A549 (cell line): ENCODE measurements around the gene APEX1. TPM values are rescaled to one million over a fixed set of nuclear protein-coding genes. Genes with fewer than 3 reads are reported as not detected.

Source experiments
- ATAC-seq, 2 experiments: fragments of 200-7000 bp in 1 of 2; fragments of >200 bp in 1 of 2; cut with Nextera tagmentation in 1 of 2; cut with Tn5 transposase in 1 of 2; 3 replicates each; pipeline versions ENCODE4 v1.8.0 to v1.9.1; 2018 to 2020; ENCODE audit warnings: mild to moderate bottlenecking in 1 of 2, moderate library complexity in 1 of 2
- CTCF ChIA-PET: fragments of 300-600 bp; sonication (Branson Sonifier 250); formaldehyde crosslinking; extraction: SDS; loops from one replicate; lab custom pipeline; 2021; ENCODE audit warnings: antibody characterized with exemption, inconsistent platforms; lab: Yijun Ruan, JAX
- POLR2A ChIA-PET: fragments of 350-600 bp; formaldehyde crosslinking; extraction: SDS; loops from one replicate; lab custom pipeline; 2021; ENCODE audit warnings: antibody characterized with exemption, inconsistent platforms; lab: Yijun Ruan, JAX
- DNase-seq, 2 experiments: peaks; one replicate each; pipeline versions ENCODE4 v3.0.0 to v3.0.0-alpha.2; 2011 to 2016; ENCODE audit warnings: low read depth in 1 of 2, low spot score in 1 of 2
- FAIRE-seq: peaks from 2 replicates; lab custom pipeline; 2011; peaks lifted over from hg19 to GRCh38; lab: Jason Lieb, UNC
- H3K27ac ChIP-seq, 2 experiments: fragments of >200 bp; sonication (Bioruptor Twin); formaldehyde crosslinking; 3 replicates each; pipeline ENCODE4 v1.5.1; 2016 to 2017
- H3K4me1 ChIP-seq: fragments of >200 bp; sonication (Bioruptor Twin); formaldehyde crosslinking; 3 replicates; pipeline ENCODE4 v1.6.1; 2016
- H3K4me2 ChIP-seq: fragments of >200 bp; sonication (Bioruptor Twin); formaldehyde crosslinking; 3 replicates; pipeline ENCODE4 v1.6.1; 2016
- H3K4me3 ChIP-seq: fragments of >200 bp; sonication (Bioruptor Twin); formaldehyde crosslinking; 3 replicates; pipeline ENCODE4 v1.5.1; 2016
- H3K9me3 ChIP-seq: fragments of >200 bp; sonication (Bioruptor Twin); formaldehyde crosslinking; 3 replicates; pipeline ENCODE4 v1.6.1; 2016
- CEBPB ChIP-seq, 2 experiments: fragments of >200 bp in 1 of 2; sonication (Bioruptor Twin) in 1 of 2; formaldehyde crosslinking in 1 of 2; IDR thresholded peaks; 2 replicates each; pipeline ENCODE4 v1.6.1; 2012 to 2016
- EHMT2 ChIP-seq: fragments of 200-600 bp; sonication (generic); IDR thresholded peaks from 2 replicates; pipeline ENCODE4 v1.6.1; 2016; ENCODE audit warnings: antibody characterized with exemption, low read depth, mild to moderate bottlenecking, moderate library complexity
- EP300 ChIP-seq, 2 experiments: fragments of >200 bp; sonication (Bioruptor Twin); formaldehyde crosslinking; IDR thresholded peaks; 2 replicates in 1 of 2; 3 replicates in 1 of 2; pipeline ENCODE4 v1.6.1; 2016 to 2017
- HDAC2 ChIP-seq: fragments of 200-600 bp; sonication (generic); IDR thresholded peaks from 2 replicates; pipeline ENCODE4 v1.6.1; 2016
- HOXA7 ChIP-seq: fragments of 250-450 bp; sonication (Bioruptor Pico); IDR thresholded peaks from 2 replicates; pipeline ENCODE4 v1.5.0; 2020; ENCODE audit warnings: mild to moderate bottlenecking, moderate library complexity
- HOXB5 ChIP-seq: fragments of 250-450 bp; sonication (Bioruptor Pico); IDR thresholded peaks from 2 replicates; pipeline ENCODE4 v1.5.0; 2020; ENCODE audit warnings: mild to moderate bottlenecking, moderate library complexity
- KDM5A ChIP-seq: fragments of 200-600 bp; sonication (generic); IDR thresholded peaks from 2 replicates; pipeline ENCODE4 v1.6.1; 2016; ENCODE audit warnings: antibody characterized with exemption, mild to moderate bottlenecking
- RAD21 ChIP-seq, 2 experiments: fragments of >200 bp in 1 of 2; sonication (Bioruptor Twin) in 1 of 2; formaldehyde crosslinking in 1 of 2; IDR thresholded peaks in 1 of 2; conservative IDR thresholded peaks in 1 of 2; 2 replicates in 1 of 2; 3 replicates in 1 of 2; pipeline ENCODE4 v1.6.1; 2012 to 2018; ENCODE audit warnings: inconsistent platforms in 1 of 2
- SMC3 ChIP-seq: fragments of >200 bp; sonication (Bioruptor Twin); formaldehyde crosslinking; IDR thresholded peaks from 3 replicates; pipeline ENCODE4 v1.6.1; 2018; ENCODE audit warnings: inconsistent platforms
- TP53 ChIP-seq: fragments of 250-450 bp; sonication (Bioruptor Pico); IDR thresholded peaks from 2 replicates; pipeline ENCODE4 v1.5.0; 2021; ENCODE audit warnings: mild to moderate bottlenecking, moderate library complexity
- ZC3H11A ChIP-seq: fragments of 450-650 bp; IDR thresholded peaks from 2 replicates; pipeline ENCODE4 v1.6.1; 2014; ENCODE audit warnings: antibody characterized with exemption, mild to moderate bottlenecking
- ZNF302 ChIP-seq: fragments of 250-450 bp; sonication (Bioruptor Pico); IDR thresholded peaks from 2 replicates; pipeline ENCODE4 v1.9.0; 2021; ENCODE audit warnings: inconsistent platforms, mild to moderate bottlenecking, moderate library complexity
- ZSCAN20 ChIP-seq: fragments of 250-450 bp; sonication (Bioruptor Pico); IDR thresholded peaks from 2 replicates; pipeline ENCODE4 v1.8.0; 2022; ENCODE audit warnings: mild to moderate bottlenecking, moderate library complexity
- WGBS: methylation state at CpG from one replicate; pipeline ENCODE4 v1.1.6; 2017; ENCODE audit errors: missing lambda C conversion rate; 5-methylcytosine and 5-hydroxymethylcytosine counted together
- polyA plus RNA-seq, 4 experiments: library from polyadenylated mRNA; depleted of rRNA in 3 of 4; stranded (reverse); fragments of >200 nt; fragmentation: RNase III in 1 of 4; extraction: RNeasy Plus Mini Kit Qiagen cat#74134 plus additional on column Dnase treatment in 1 of 4; gene quantifications; 2 replicates in 3 of 4; 3 replicates in 1 of 4; pipeline ENCODE4 v1.2.3, GENCODE V29; 2011 to 2017
- TF ChIP-seq, protein P1 (sequence below): IDR thresholded peaks from 2 replicates; pipeline ENCODE4 v1.6.1; 2012; ENCODE audit warnings: low read depth, borderline replicate concordance
- TF ChIP-seq, protein P2 (sequence below): fragments of 450-650 bp; IDR thresholded peaks from 2 replicates; pipeline ENCODE4 v1.6.1; 2014; ENCODE audit warnings: antibody characterized with exemption
- TF ChIP-seq, protein P3 (sequence below): fragments of 150-350 bp; IDR thresholded peaks from 2 replicates; pipeline ENCODE4 v1.6.1; 2014; ENCODE audit warnings: low read depth, mild to moderate bottlenecking, low read length
- TF ChIP-seq, protein P4 (sequence below): fragments of >200 bp; sonication (Bioruptor Twin); formaldehyde crosslinking; IDR thresholded peaks from 3 replicates; pipeline ENCODE4 v1.6.1; 2016

APEX1 gene
- polyA plus RNA-seq, 2 of the 4 experiments (the other 2 are of a cell fraction) = 312 to 324 TPM

DNA sequence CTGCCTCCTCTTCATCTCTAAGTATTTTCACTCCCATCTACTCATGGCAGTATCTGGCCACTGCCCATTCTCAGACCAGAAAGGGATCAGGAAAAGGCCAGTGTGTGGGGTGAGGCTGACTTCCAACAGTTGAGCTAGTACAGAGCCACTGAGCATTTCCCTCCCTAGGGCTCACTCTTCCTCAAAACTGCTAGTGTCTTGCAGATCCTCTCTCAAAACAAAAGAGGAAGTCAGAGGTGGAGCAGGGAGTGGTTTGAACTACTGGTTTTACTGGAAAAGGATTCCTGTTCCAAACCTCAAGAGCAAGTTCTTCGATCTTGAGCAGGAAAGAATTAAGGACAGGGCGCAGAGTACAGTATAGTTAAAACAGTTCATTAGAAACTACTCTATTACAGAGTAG, 38.6 kb downstream of the APEX1 start (continued):
- TF ChIP-seq, protein P1, sequence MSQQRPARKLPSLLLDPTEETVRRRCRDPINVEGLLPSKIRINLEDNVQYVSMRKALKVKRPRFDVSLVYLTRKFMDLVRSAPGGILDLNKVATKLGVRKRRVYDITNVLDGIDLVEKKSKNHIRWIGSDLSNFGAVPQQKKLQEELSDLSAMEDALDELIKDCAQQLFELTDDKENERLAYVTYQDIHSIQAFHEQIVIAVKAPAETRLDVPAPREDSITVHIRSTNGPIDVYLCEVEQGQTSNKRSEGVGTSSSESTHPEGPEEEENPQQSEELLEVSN = no peak
- TF ChIP-seq ZNF302 (CRISPR knock-in tag) = no peak
- TF ChIP-seq, all 56 proteins: peak for 0

DNA sequence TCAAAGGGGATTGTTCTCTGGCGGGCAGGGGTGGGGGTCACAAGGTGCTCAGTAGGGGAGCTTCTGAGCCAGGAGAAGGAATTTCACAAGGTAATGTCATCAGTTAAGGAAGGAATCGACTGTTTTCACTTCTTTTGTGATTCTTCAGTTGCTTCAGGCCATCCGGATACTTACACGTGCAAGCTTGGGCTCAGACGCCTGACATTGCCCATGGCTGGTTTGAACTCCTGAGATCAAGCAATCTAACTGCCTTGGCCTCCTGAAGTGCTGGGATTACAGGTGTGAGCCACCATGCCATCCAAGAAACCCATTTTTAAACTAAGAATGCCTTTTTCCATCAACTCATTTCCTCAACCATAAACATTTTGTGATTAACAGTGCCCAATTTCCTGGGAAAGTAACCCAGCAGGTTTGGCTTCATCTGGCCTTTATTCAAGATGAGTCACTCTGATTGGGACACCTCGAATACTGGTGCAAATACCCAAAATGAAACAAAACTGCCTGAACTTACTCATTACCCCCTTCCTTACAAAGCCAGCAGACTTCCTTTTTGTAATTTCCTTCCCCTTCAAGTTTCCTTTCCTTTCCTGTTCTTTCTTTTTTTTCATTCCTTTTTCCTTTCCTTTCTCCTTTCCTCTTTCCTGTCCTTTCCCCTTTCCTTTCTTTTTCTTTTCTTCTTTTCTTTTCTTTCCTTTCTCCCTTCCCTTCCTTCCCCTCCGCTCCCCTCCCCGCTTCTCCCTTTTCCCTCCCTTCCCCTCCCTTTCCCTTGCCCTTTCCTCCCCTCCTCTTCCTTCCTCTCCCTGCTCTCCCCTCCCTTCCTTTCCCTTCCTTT, 40.1 kb downstream of the APEX1 start:
- H3K4me2 ChIP-seq = no peak overlapping the region
- ChIA-PET CTCF (interaction anchor here (1.5 kb wide), 1 partner anchor 162 kb away, joined by 3 read pairs; no protein-coding TSS in a partner anchor), POLR2A (no interaction called here)
- 61% methylated on average over 7 of the region's 8 CpGs for WGBS
- FAIRE-seq (no peak), ATAC-seq (no peak), DNase-seq (no peak)
- no peaks in the 10 kb centered on the region for H3K4me1 ChIP-seq
- no peak overlapping the region for H3K27ac ChIP-seq
- TF ChIP-seq HDAC2 (no peak), HOXB5 (CRISPR knock-in tag) (no peak), CEBPB (IDR thresholded peaks at IDR 0.05) (no peak), KDM5A (no peak), SMC3 (no peak)
- TF ChIP-seq, protein P1 = no peak
- TF ChIP-seq, protein P2, sequence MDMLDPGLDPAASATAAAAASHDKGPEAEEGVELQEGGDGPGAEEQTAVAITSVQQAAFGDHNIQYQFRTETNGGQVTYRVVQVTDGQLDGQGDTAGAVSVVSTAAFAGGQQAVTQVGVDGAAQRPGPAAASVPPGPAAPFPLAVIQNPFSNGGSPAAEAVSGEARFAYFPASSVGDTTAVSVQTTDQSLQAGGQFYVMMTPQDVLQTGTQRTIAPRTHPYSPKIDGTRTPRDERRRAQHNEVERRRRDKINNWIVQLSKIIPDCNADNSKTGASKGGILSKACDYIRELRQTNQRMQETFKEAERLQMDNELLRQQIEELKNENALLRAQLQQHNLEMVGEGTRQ = no peak
- TF ChIP-seq, protein P3, sequence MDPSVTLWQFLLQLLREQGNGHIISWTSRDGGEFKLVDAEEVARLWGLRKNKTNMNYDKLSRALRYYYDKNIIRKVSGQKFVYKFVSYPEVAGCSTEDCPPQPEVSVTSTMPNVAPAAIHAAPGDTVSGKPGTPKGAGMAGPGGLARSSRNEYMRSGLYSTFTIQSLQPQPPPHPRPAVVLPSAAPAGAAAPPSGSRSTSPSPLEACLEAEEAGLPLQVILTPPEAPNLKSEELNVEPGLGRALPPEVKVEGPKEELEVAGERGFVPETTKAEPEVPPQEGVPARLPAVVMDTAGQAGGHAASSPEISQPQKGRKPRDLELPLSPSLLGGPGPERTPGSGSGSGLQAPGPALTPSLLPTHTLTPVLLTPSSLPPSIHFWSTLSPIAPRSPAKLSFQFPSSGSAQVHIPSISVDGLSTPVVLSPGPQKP = no peak
- no peaks in the 10 kb centered on the region for H3K9me3 ChIP-seq
- H3K4me3 ChIP-seq = no peak overlapping the region

DNA sequence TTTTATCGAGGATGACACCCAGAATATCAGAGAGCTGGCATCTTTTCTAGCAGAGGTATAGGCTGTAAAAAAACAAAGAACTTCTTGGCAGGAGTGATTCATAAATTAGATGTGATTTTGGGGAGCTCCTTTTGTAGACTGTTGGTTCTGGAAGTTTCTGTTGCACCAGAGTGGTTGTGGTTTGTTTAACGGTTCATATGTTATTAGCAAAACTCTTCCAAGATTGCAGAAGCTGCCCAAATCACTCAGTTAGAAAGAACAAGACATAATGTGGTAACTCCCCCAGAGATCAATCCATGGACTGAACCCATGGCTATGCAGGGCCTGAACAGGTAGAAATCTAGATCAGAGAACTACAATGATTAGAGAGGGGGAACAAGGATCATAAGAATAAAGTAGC, 43.6 kb downstream of the APEX1 start:
- 24% methylated on average over 2 of the region's 2 CpGs for WGBS
- FAIRE-seq (no peak), DNase-seq (no peak), ATAC-seq (no peak)
- TF ChIP-seq ZSCAN20 (CRISPR knock-in tag) = no peak
- TF ChIP-seq, protein P4, sequence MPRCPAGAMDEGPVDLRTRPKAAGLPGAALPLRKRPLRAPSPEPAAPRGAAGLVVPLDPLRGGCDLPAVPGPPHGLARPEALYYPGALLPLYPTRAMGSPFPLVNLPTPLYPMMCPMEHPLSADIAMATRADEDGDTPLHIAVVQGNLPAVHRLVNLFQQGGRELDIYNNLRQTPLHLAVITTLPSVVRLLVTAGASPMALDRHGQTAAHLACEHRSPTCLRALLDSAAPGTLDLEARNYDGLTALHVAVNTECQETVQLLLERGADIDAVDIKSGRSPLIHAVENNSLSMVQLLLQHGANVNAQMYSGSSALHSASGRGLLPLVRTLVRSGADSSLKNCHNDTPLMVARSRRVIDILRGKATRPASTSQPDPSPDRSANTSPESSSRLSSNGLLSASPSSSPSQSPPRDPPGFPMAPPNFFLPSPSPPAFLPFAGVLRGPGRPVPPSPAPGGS = no peak
- no peak for TF ChIP-seq EP300 (IDR thresholded peaks at IDR 0.05)
- no peak for TF ChIP-seq TP53 (CRISPR knock-in tag)
- TF ChIP-seq EHMT2 = no peak
- no peak for TF ChIP-seq ZC3H11A
- no peak for TF ChIP-seq HOXA7 (CRISPR knock-in tag)
- no peak for TF ChIP-seq RAD21 (conservative IDR thresholded peaks at IDR 0.05 in 1 of 2, IDR thresholded peaks at IDR 0.05 in 1 of 2)
- Histone ChIP-seq H3K4me2 (no peak overlapping the region), H3K27ac (no peak overlapping the region), H3K4me3 (no peak overlapping the region), H3K4me1 (peaks cover 8% of the 10 kb centered on the region), H3K9me3 (no peaks in the 10 kb centered on the region)
- ChIA-PET CTCF (interaction anchor here (0.6 kb wide), 2 partner anchors 17 to 23 kb away, joined by 3 read pairs; no protein-coding TSS in a partner anchor), POLR2A (interaction anchor here (0.6 kb wide), 2 partner anchors 36 to 156 kb away, joined by 3 to 8 read pairs; no protein-coding TSS in a partner anchor)
